Measurements from ENCODE around the gene OSBPL2.

Gene OSBPL2

GRCh38 chr20:62208061-62208794 is 30.1 kb upstream of the OSBPL2 start:
- DNase-seq: no peak

DNA sequence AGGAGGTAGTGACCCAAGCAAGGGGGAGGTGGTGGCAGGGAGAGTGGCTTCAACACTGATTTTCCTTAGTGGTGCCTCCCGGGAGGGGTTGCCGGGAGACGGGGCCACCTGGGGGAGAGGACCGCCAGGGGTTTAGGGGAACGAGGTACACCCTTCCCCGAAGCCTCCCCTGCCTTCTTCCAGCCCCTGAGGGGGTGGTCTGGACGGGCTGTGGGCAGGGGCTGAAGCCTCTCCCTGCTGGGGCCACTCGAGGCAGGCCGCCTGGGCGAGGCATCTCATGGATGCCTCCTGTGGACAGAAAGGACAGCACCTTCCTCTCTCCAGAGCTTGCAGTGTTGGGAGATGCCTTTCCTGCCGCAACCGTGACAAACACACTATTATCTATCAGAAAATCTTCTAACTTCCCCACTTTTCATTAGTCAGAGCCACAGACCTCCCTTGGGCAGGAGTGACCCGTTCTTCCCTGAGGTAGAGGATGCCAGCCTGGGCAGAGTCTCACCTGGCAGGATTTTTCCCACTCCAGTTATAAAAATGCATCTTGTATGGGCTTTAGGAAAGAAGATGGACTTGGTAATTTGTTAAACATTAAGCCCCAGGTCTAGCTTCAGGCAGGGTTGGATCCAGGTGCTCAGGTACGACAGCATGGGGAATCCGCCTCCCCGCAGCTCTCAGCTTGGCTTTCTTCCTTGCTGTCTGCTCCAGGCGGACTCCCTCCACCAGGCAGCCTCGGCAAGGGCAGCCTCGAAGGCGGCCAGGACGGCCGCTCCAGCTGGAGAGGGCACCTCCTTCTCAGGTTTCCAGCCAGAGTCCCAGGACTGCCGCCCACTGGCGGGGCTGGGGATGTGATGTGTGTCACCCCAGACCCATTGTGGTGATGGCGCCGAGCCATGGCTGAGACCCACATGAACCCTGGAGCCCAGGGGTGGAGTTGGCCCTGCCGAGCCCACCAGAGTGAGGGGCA is 29.2 kb upstream of the OSBPL2 start:
- DNase-seq: no peak

DNA sequence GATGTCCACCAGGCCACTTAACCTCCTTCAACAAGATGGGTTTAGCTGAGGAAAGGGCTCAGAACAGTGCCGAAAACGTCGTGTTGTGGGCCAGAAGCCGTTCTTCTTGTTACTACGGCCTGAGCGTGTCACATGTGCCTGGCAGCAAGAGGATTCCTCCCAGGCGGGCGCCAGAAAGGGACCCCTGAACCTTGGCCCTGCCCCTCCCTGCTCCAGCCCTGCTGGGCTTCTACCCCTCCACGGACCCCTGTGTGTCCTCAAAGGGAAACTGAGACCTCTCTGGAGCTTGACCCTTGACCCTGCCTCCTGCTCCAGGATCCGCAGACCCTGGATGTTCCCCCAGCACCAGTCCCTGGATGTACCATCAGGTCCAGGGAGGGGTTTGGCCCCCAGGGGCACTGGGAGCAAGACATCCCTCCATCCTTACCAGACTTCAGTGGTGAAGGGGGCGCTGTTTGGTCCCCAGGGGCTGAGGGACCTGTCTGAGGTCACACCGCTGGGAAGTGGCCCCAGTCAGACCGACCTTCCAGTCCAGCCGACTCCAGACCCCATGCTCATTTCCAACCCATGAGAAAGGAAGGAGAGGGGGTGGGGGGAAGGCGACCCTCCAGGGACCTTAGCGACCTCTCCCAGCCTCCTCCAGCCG is 28.3 kb upstream of the OSBPL2 start:
- no peak for DNase-seq

DNA sequence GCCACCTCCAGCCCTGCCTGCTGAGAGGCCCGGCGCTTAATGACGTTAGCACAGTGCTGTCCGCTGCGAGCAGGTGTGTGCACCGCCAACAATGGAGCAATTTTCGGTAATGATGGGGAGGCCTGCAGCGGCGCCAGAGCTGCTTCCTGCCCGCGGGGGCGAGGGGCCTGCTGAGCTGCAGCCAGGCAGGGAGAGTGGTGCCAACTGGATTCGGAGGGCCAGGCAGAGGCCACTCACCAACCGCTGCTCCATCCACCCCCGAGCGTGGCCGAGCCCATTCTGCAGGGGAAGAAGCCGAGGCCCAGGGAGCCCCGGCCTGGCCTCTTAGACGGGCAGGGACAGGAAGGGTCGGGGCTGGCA is 27.8 kb upstream of the OSBPL2 start:
- DNase-seq: no peak

DNA sequence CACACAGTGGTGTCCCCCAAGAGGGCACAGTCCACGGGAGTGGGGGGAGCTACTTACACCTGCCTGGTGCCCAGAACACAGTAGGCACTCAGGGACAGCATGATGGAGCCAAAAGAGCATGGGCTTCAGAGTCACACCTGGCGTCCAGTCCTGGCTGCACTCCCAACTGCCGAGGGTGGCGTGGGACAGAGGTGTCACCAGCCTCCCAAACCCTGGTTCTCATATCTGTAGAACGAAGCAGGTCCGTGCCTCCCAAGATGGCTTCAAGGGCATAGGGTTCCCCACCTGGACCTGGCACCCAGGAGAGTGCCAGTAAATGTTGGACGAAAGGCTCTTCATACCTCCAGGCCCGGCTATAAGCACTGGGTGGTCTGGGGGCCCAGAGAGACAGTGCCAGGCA is 27.1 kb upstream of the OSBPL2 start:
- DNase-seq: no peak

DNA sequence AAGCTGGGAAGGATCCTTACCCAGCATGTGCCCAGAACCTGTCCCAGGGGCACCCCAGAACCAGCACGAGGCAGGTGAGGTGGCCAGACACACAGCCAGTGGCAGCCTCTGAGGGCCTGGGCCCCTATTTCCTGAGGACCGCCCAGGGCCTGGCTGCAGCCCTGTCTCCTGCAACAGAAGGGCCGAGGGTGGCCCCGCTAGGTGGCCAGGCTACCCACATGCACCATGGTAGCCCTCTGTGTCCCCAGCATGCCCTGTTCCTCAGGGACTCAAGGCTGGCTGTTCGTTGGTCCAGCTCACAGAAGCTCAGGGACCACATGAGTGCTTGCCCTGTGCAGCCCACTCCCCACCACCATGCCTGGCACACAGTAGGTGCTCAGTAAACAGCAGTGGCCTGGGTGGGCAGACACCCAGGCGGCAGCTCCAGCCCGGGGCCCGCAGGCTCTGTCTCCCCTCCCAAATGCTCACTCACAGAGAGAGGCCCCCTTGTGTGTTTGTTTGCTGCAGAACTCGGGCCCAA is 26.5 kb upstream of the OSBPL2 start:
- no peak for DNase-seq

DNA sequence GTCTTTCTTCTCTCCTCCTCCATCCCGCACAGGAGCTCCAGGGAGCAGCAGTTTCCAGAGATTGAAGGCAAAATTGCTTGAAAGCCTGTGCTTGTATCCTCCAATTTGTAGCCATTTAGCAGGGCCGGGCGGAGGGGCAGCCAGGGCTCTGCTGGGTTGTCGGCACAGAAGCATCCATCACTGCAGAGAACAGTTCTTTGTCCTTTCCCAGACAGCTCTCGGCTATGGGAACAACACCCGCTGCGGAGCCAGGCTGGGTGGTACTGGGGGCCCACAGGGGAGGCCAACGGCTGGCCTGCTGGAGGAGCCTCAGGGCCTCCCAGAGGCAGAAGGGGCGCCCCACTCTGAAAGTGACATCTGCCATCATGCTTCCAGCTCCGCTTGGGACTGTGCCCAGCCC is 26.0 kb upstream of the OSBPL2 start:
- DNase-seq: no peak

- no peak for DNase-seq
Observed at GRCh38 chr20:62214067-62214466, 24.3 kb upstream of the OSBPL2 start.

DNA sequence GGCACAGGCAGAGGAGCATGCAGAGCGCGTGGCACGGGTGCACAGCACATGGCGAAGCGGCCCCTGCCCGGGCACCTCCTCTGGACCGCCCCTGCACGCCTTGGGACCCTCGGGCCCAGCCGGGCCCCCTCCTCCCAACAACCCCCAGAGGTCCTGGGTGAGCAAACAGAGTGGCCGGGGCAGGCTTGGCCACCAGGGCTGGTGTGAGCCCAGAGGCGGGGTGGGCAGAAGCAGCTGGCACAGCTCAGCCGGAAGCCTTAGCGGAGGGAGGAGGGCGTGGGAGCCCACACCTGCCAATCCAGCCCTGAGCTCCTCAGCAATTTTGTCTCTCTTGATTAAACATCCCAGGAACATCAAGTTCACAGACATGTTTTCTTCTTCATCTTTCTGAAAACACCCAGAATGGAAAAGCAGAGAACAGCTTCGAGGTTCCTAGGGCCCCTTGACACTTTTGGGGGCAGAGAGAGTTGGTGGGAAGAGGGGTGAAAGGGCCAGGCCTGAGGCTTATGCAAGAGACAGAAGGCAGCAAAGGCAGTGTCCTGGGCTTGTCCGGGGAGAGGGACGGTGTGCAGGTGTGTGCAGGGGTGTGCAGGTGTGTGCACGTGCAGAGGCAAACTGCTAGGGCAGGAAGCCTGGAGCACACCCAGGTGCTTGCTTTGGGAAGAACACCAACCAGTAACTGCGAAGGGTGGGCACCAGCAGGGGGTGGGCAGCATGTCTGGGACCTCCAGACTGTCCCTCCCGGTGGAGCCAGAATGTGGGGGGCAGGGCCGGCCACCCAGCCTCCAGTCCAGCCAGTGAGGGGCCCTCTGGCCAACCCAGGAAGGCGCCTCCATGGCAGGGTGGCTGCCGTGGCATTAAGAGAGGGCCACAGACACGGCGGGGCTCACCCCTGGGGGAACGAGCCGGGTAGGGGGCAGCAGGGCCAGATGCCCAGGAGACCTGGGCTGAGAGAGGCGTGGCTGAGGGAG is 23.0 kb upstream of the OSBPL2 start:
- no peak for DNase-seq

GRCh38 chr20:62215991-62216635 is 22.2 kb upstream of the OSBPL2 start:
- no peak for DNase-seq

DNA sequence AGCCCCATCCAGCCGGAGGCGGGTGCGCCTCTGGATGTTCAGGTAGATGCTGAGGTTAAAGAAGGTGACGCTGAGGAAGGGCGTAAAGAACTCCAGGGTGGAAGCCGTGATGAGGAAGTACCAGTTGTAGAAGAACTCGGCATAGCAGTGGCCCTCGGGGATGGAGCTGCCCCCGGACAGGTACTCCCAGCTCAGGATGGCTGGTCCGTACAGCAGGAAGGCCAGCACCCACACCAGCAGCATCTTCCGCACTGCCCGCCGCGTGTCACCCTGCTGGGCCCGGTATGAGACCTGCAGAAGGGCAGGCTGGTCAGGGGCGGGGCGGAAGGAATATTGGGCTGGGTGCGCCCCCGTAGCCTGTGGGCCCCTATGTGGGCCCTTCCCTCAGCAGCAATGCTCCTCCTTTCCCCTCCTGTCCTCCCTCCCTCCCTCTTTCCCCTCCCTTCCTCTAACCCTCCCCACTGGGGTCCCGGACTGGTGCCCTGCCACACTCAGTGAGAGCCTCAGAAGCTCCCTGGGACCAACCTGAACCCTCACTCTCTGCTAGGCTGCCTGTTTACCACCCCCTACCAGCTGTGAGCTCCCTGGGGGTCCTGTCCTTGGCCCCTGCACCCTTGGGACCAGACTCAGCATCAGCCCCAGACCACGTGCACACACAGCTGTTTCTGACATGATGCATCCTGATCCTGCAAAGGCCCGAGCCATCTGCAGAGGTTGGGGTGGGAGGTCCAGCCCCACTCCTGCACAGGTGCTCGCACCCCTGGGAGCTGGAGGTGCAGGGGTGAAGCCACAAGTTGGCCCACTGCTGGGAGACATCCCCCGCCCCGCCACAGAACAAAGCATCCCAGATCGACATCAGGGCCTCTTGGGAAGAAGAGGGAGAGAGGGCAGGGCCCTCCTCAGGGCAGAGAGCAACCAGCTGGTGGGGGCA is 21.4 kb upstream of the OSBPL2 start:
- no peak for DNase-seq

- DNase-seq: no peak
Observed at GRCh38 chr20:62217913-62218773, 20.2 kb upstream of the OSBPL2 start.

DNA sequence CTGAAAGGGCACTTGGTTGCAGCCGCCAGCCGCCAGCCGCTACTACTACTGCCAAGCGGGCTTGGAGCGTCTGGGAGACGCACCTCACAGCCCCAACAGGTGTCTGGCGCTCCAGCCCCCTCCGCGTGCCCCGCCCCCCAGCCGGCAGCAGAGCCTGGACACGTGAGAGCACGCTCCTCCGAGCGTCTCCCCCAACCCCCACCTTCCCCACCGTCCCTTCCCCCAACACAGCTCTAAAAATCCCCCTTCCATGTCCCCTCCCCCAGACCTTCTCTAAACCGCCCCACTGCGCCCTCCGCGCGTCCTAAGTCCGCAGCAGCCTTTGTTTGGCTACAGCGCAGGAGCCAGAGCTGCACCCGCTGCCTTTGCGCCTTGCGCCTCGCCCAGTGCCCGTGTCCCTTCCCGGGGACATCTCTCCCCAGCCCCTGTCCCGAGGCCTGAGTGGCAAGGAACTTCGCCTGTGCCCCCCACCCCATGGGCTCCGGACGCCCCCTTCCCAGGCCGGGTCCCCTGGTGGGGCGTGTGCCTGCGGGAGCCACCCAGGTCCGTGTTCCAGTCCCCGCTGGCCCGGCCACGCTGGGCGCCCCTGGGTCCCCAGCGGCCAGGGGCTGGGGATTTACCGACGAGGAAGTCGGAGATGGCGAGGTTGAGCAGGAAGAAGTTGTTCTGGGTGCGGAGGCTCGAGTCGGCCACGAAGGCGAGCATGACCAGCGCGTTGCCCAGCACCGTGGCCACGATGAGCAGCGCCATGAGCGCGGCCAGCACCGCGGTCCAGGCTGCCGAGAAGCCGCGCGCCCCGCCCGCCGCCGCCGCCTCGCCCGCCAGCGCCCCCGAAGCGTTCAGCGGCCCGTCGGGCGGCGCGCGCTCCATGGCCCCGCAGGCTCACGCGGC is 19.0 kb upstream of the OSBPL2 start:
- no peak for DNase-seq

DNA sequence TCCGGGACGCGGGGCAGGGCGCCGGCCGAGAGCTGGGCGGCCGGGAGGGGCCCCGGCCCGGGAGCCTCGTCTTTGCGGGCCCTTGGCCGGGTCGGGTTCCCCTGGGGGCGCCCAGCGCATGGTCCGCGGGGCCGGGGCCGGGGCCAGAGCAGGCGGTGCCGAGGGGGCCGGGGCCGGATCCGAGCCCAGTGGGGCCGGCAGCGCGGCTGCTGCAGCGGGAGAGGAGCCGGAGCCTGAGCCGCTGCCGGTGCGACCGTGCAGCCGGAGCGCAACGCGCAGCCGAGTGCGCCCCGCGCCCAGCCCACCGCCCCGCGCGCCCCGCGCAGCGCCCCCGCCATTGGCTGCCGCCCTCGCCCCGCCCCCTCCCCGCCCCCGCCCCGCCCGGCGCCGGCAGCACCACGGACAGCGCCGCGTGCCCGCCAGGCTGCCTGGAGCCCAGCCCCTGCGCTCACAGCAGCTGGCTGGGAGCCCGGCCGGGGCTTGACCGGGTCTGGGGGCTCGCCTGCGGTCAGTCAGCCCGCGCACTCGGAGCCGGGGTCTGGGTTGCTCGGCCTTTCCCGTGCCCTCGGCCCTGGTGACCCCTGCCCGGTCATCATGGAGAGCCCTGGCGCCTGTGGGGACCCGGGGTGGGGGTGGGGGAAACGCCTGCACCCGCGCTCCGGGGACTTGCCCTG is 18.2 kb upstream of the OSBPL2 start, which contains the start of gene HRH3:
HRH3 (minus strand) TSS at position 287 of the 674 bp plus-strand sequence. CDS start 308 bp downstream, outside the sequence.
- peak; percentile 22 to 23 for DNase-seq

- DNase-seq: no peak
Observed at GRCh38 chr20:62220666-62221568, 17.4 kb upstream of the OSBPL2 start.

GRCh38 chr20:62222266-62222850 is 16.0 kb upstream of the OSBPL2 start:
- DNase-seq: no peak

Data from activated CD4-positive, alpha-beta T cell treated with anti-CD3 and anti-CD28 coated beads for 4 hours (primary cell).